HepG2 (cell line): ENCODE measurements around the gene DGKB. TPM values are rescaled to one million over a fixed set of nuclear protein-coding genes. Genes with fewer than 3 reads are reported as not detected.

Experiments
- ATAC-seq: fragments of 200-7000 bp; cut with Tn5 transposase; 3 replicates; pipeline ENCODE4 v1.9.1; 2020; ENCODE audit warnings: mild to moderate bottlenecking, moderate library complexity
- BruUV-seq: library from RNA; stranded (reverse); fragments of 400-500 nt; replicated peaks from 2 replicates; lab custom pipeline; 2021; lab: Mats Ljungman, UMichigan
- CTCF ChIA-PET: fragments of 300-600 bp; formaldehyde crosslinking; extraction: SDS; loops from one replicate; lab custom pipeline; 2021; ENCODE audit warnings: low total read pairs, inconsistent platforms, low intra/inter-chr PET ratio; lab: Yijun Ruan, JAX
- POLR2A ChIA-PET: fragments of 350-600 bp; sonication (Branson Sonifier 250); formaldehyde crosslinking; loops from one replicate; lab custom pipeline; 2020; ENCODE audit warnings: antibody characterized with exemption, inconsistent platforms; lab: Yijun Ruan, JAX
- DNase-seq: peaks from one replicate; pipeline ENCODE4 v3.0.0-alpha.2; 2015; ENCODE audit warnings: low spot score
- FAIRE-seq: peaks from 3 replicates; lab custom pipeline; 2011; peaks lifted over from hg19 to GRCh38; lab: Jason Lieb, UNC
- H2AFZ ChIP-seq: one replicate; pipeline ENCODE4 v1.6.1; 2011; ENCODE audit warnings: low read length, inconsistent platforms
- H3K27ac ChIP-seq: fragments of 300-600 bp; 3 replicates; pipeline ENCODE4 v1.8.0; 2011; ENCODE audit warnings: mixed run types, mild to moderate bottlenecking, mixed read lengths, low read length, inconsistent platforms; ENCODE audit not compliant: insufficient read depth; ENCODE audit errors: extremely low read length
- H3K27me3 ChIP-seq, 2 experiments: fragments of 200-600 bp in 1 of 2; 2 replicates in 1 of 2; 3 replicates in 1 of 2; pipeline versions ENCODE4 v1.6.0 to v1.8.0; 2011; ENCODE audit warnings: low read length in 2 of 2, mild to moderate bottlenecking in 2 of 2, moderate library complexity in 2 of 2, inconsistent platforms in 1 of 2; ENCODE audit not compliant: insufficient read depth in 2 of 2, control insufficient read depth in 1 of 2
- H3K36me3 ChIP-seq, 2 experiments: fragments of 200-600 bp in 1 of 2; replicated peaks in 1 of 2; 2 replicates in 1 of 2; 3 replicates in 1 of 2; pipeline versions ENCODE4 v1.5.1 to v1.8.0; 2011; ENCODE audit warnings: low read length in 2 of 2, inconsistent platforms in 1 of 2; ENCODE audit not compliant: insufficient read depth in 2 of 2, control insufficient read depth in 1 of 2
- H3K4me1 ChIP-seq: 2 replicates; pipeline ENCODE4 v1.5.1; 2012; ENCODE audit warnings: low read length, inconsistent platforms; ENCODE audit not compliant: insufficient read depth
- H3K4me2 ChIP-seq: 2 replicates; pipeline ENCODE4 v1.6.0; 2011; ENCODE audit warnings: low read depth, low read length, inconsistent platforms
- H3K4me3 ChIP-seq, 3 experiments: fragments of 200-600 bp in 1 of 3; sonication (generic), shearing (Covaris generic) in 1 of 3; replicated peaks in 1 of 3; 2 replicates each; pipeline ENCODE4 v1.5.1; 2011 to 2016; ENCODE audit warnings: low read length in 3 of 3, inconsistent platforms in 2 of 3, low read depth in 2 of 3, mild to moderate bottlenecking in 2 of 3, control low read depth in 1 of 3, mixed read lengths in 1 of 3; ENCODE audit not compliant: insufficient read depth in 1 of 3
- H3K79me2 ChIP-seq: one replicate; pipeline ENCODE4 v1.6.1; 2011; ENCODE audit warnings: low read length, inconsistent platforms; ENCODE audit not compliant: insufficient read depth
- H3K9ac ChIP-seq: 2 replicates; pipeline ENCODE4 v1.6.0; 2011; ENCODE audit warnings: mild to moderate bottlenecking, low read depth, low read length, inconsistent platforms; ENCODE audit not compliant: insufficient read depth
- H3K9me3 ChIP-seq: 2 replicates; pipeline ENCODE4 v1.5.1; 2012; ENCODE audit warnings: mild to moderate bottlenecking, low read length
- H4K20me1 ChIP-seq: 2 replicates; pipeline ENCODE4 v1.6.0; 2011; ENCODE audit warnings: inconsistent platforms, mild to moderate bottlenecking, low read length, moderate library complexity; ENCODE audit not compliant: insufficient read depth
- ARNT ChIP-seq: fragments of 450-650 bp; IDR thresholded peaks from 2 replicates; pipeline ENCODE4 v1.6.1; 2017
- ATF7 ChIP-seq, 2 experiments: fragments of 450-650 bp in 1 of 2; sonication (generic) in 1 of 2; formaldehyde crosslinking in 1 of 2; IDR thresholded peaks; 2 replicates each; pipeline versions ENCODE4 v1.4.0 to v1.6.1; 2016 to 2020; ENCODE audit warnings: antibody characterized with exemption in 1 of 2, mild to moderate bottlenecking in 1 of 2, missing genetic modification reagents in 1 of 2
- GLI4 ChIP-seq: sonication (generic); formaldehyde crosslinking; IDR thresholded peaks from 2 replicates; pipeline ENCODE4 v1.5.1; 2020; ENCODE audit warnings: missing genetic modification reagents, mild to moderate bottlenecking, moderate library complexity, borderline replicate concordance
- HOXD1 ChIP-seq: sonication (generic); formaldehyde crosslinking; IDR thresholded peaks from 2 replicates; pipeline ENCODE4 v1.5.0; 2020; ENCODE audit warnings: missing genetic modification reagents
- IRX3 ChIP-seq: sonication (generic); formaldehyde crosslinking; IDR thresholded peaks from 2 replicates; pipeline ENCODE4 v1.8.1; 2023; ENCODE audit warnings: mild to moderate bottlenecking, low read depth, missing genetic modification reagents, borderline replicate concordance
- KDM4B ChIP-seq: sonication (generic); formaldehyde crosslinking; IDR thresholded peaks from 2 replicates; pipeline ENCODE4 v1.4.0; 2020; ENCODE audit warnings: missing genetic modification reagents
- KLF6 ChIP-seq: IDR thresholded peaks from 2 replicates; pipeline ENCODE4 v1.8.0; 2016; ENCODE audit warnings: missing biosample characterization, missing genetic modification reagents
- KMT2A ChIP-seq: sonication (generic); formaldehyde crosslinking; IDR thresholded peaks from 2 replicates; pipeline ENCODE4 v1.4.0; 2020; ENCODE audit warnings: missing genetic modification reagents
- POLR2AphosphoS5 ChIP-seq: IDR thresholded peaks from 2 replicates; pipeline ENCODE4 v1.6.1; 2012; ENCODE audit warnings: low read depth, low read length
- RAD21 ChIP-seq: fragments of 450-650 bp; formaldehyde crosslinking; IDR thresholded peaks from 2 replicates; pipeline ENCODE4 v1.5.0; 2020; ENCODE audit warnings: mild to moderate bottlenecking
- RBAK ChIP-seq: sonication (generic); formaldehyde crosslinking; IDR thresholded peaks from 2 replicates; pipeline ENCODE4 v1.5.1; 2020; ENCODE audit warnings: mild to moderate bottlenecking, missing genetic modification reagents
- SOX5 ChIP-seq: IDR thresholded peaks from 2 replicates; pipeline ENCODE4 v1.6.1; 2016; ENCODE audit warnings: borderline replicate concordance
- SP4 ChIP-seq: sonication (generic); formaldehyde crosslinking; IDR thresholded peaks from 2 replicates; pipeline ENCODE4 v1.8.1; 2023; ENCODE audit warnings: mild to moderate bottlenecking, missing genetic modification reagents
- STAG1 ChIP-seq: sonication (generic); formaldehyde crosslinking; IDR thresholded peaks from 2 replicates; pipeline ENCODE4 v1.4.0; 2020; ENCODE audit warnings: missing genetic modification reagents
- TP53 ChIP-seq: sonication (generic); formaldehyde crosslinking; conservative IDR thresholded peaks from 2 replicates; pipeline ENCODE4 v1.4.0; 2020; ENCODE audit warnings: missing genetic modification reagents
- ZBTB7A ChIP-seq: sonication (generic); formaldehyde crosslinking; IDR thresholded peaks from 2 replicates; pipeline ENCODE4 v1.8.0; 2022; ENCODE audit warnings: mild to moderate bottlenecking, missing genetic modification reagents
- ZNF446 ChIP-seq: sonication (generic); formaldehyde crosslinking; IDR thresholded peaks from 2 replicates; pipeline ENCODE4 v1.5.0; 2020; ENCODE audit warnings: mild to moderate bottlenecking, missing genetic modification reagents
- ZNF496 ChIP-seq: sonication (generic); formaldehyde crosslinking; IDR thresholded peaks from 2 replicates; pipeline ENCODE4 v1.8.1; 2023; ENCODE audit warnings: mild to moderate bottlenecking, moderate library complexity, missing genetic modification reagents; ENCODE audit not compliant: insufficient replicate concordance
- ZNF772 ChIP-seq: sonication (generic); formaldehyde crosslinking; IDR thresholded peaks from 2 replicates; pipeline ENCODE4 v1.5.0; 2020; ENCODE audit warnings: mild to moderate bottlenecking, missing genetic modification reagents
- ZNF891 ChIP-seq: sonication (generic); formaldehyde crosslinking; IDR thresholded peaks from 2 replicates; pipeline ENCODE4 v1.5.0; 2020; ENCODE audit warnings: mild to moderate bottlenecking, missing genetic modification reagents
- WGBS: methylation state at CpG from one replicate; pipeline ENCODE4 v1.1.6; 2017; ENCODE audit warnings: low lambda C conversion rate; 5-methylcytosine and 5-hydroxymethylcytosine counted together
- in situ Hi-C: cut with HindIII; loops from 2 replicates; pipeline ENCODE4 v1.10.0; 2017; ENCODE audit warnings: low pct_unique_long_range_greater_than_20kb; ENCODE audit not compliant: extremely low pct_ligation_motif_present
- intact Hi-C: fragments of 100-400 bp; cut with micrococcal nuclease; formaldehyde crosslinking; loops from one replicate; pipeline ENCODE4 v1.10.0; 2022; ENCODE audit not compliant: unreplicated experiment
- polyA plus RNA-seq, 8 experiments: library from polyadenylated mRNA; depleted of rRNA in 3 of 8; stranded (reverse) in 7 of 8; unstranded in 1 of 8; fragments of >200 nt; fragmentation: Illumina TruSeq in 4 of 8; extraction: Trizol in 4 of 8; gene quantifications; 2 replicates each; pipeline versions ENCODE4 v1.2.1 to v1.2.3, GENCODE V29; 2011 to 2016; ENCODE audit warnings: low read depth in 4 of 8, missing spikeins in 1 of 8, mixed read lengths in 1 of 8; ENCODE audit not compliant: insufficient read depth in 1 of 8
- total RNA-seq, 5 experiments: library from RNA; depleted of rRNA; stranded (reverse); fragments of >200 nt; fragmentation: Illumina TruSeq; extraction: Trizol; gene quantifications; 2 replicates each; pipeline ENCODE4 v1.2.3, GENCODE V29; 2016; ENCODE audit warnings: low read depth in 1 of 5
- TF ChIP-seq, protein P1 (sequence below): sonication (generic); formaldehyde crosslinking; IDR thresholded peaks from 2 replicates; pipeline ENCODE4 v1.5.1; 2020; ENCODE audit warnings: missing genetic modification reagents, mild to moderate bottlenecking, borderline replicate concordance
- TF ChIP-seq, protein P2 (sequence below): sonication (generic); formaldehyde crosslinking; IDR thresholded peaks from 2 replicates; pipeline ENCODE4 v1.4.0; 2020; ENCODE audit warnings: missing genetic modification reagents

The DGKB gene
- total and polyA plus RNA-seq, 2 of the 13 experiments (the other 11 are each of a cell fraction or from before 2014, with no cell fraction given), result not detected

DNA sequence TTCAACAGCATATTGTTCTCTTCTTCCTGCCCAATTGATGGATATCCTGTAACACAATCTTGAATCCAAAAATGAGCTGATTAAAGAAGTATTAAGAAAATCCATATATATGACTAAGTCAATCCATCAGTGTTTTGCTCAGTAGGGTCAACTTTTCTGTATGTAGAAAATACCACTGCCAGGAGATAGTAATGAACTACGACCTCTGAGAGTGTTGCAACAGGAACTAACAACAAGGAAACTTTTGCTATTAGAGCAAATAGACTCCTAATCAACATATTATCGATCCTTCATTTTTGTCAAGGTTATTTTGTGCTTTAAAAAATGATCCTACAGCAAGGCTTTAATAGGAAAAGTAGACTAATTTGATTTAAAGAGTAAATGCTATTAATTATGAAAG, 507.8 kb downstream of the DGKB start:
- FAIRE-seq, result no peak

DNA sequence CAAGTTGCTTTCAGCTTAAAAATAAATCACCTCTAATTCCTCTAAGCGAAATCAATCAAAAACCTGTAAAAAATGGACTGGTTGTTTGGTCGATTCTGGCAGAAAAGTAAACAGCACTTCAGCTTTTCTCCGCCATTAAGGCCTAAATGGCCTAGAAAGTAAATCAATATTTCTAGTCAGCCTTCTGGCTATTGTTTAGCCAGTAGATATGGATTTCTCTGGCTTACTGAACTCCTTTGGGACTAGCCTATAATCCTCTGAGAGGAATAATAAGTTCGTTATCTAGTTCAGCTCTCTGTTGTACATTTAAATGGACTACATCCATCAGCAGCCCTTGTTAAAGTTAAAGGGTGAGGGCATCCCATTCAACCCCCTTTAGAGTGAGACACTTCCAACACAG, 513.0 kb downstream of the DGKB start:
- no peak for ATAC-seq
- no peak for TF ChIP-seq KLF6 (CRISPR knock-in tag)
- TF ChIP-seq, protein P1, sequence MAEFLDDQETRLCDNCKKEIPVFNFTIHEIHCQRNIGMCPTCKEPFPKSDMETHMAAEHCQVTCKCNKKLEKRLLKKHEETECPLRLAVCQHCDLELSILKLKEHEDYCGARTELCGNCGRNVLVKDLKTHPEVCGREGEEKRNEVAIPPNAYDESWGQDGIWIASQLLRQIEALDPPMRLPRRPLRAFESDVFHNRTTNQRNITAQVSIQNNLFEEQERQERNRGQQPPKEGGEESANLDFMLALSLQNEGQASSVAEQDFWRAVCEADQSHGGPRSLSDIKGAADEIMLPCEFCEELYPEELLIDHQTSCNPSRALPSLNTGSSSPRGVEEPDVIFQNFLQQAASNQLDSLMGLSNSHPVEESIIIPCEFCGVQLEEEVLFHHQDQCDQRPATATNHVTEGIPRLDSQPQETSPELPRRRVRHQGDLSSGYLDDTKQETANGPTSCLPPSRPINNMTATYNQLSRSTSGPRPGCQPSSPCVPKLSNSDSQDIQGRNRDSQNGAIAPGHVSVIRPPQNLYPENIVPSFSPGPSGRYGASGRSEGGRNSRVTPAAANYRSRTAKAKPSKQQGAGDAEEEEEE (CRISPR knock-in tag), result no peak
- no peak for TF ChIP-seq TP53
- no peak for TF ChIP-seq ZNF772 (CRISPR knock-in tag)
- no peak for TF ChIP-seq KMT2A (CRISPR knock-in tag)
- TF ChIP-seq ARNT, result no peak
- no peak for TF ChIP-seq HOXD1
- TF ChIP-seq KDM4B (CRISPR knock-in tag), result no peak
- no peak for TF ChIP-seq SP4
- no peak for TF ChIP-seq RAD21 (CRISPR knock-in tag)
- no peak for TF ChIP-seq ZBTB7A (CRISPR knock-in tag)
- no peak for TF ChIP-seq STAG1 (CRISPR knock-in tag)
- no peak for TF ChIP-seq ZNF496
- TF ChIP-seq, protein P2, sequence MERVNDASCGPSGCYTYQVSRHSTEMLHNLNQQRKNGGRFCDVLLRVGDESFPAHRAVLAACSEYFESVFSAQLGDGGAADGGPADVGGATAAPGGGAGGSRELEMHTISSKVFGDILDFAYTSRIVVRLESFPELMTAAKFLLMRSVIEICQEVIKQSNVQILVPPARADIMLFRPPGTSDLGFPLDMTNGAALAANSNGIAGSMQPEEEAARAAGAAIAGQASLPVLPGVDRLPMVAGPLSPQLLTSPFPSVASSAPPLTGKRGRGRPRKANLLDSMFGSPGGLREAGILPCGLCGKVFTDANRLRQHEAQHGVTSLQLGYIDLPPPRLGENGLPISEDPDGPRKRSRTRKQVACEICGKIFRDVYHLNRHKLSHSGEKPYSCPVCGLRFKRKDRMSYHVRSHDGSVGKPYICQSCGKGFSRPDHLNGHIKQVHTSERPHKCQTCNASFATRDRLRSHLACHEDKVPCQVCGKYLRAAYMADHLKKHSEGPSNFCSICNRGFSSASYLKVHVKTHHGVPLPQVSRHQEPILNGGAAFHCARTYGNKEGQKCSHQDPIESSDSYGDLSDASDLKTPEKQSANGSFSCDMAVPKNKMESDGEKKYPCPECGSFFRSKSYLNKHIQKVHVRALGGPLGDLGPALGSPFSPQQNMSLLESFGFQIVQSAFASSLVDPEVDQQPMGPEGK (CRISPR knock-in tag), result no peak
- no peak for TF ChIP-seq ZNF446 (CRISPR knock-in tag)
- TF ChIP-seq ZNF891, result no peak

More for the DNA sequence above, 507.8 kb downstream of the DGKB start:
- CTCF ChIA-PET, result no interaction called here
- Histone ChIP-seq H3K9ac (no peak overlapping the region), H3K4me3 (no peak overlapping the region), H3K9me3 (peaks cover 75% of the 10 kb centered on the region), H3K36me3 (no peaks in the 10 kb centered on the region), H2AFZ (no peak overlapping the region), H3K27ac (no peak overlapping the region), H3K4me2 (no peak overlapping the region), H3K4me1 (no peaks in the 10 kb centered on the region)
- ATAC-seq, result no peak
- POLR2A ChIA-PET, result no interaction called here
- no TSS peak for BruUV-seq
- intact Hi-C loops, result no loop called here
- in situ Hi-C loops, result no loop called here
- WGBS, result 0% methylated on average over 2 of the region's 2 CpGs
- TF ChIP-seq POLR2AphosphoS5 (no peak), IRX3 (CRISPR knock-in tag) (no peak), ATF7 (IDR thresholded peaks at IDR 0.05) (no peak), ATF7 (CRISPR knock-in tag; IDR thresholded peaks at IDR 0.05) (no peak), KLF6 (CRISPR knock-in tag) (no peak), SOX5 (CRISPR knock-in tag) (no peak), GLI4 (CRISPR knock-in tag) (no peak), RBAK (CRISPR knock-in tag) (no peak)
- TF ChIP-seq, all 625 proteins: peak for 0
- no peak for DNase-seq
- no peaks in the 10 kb centered on the region for H3K79me2 ChIP-seq
- no peaks in the 10 kb centered on the region for H4K20me1 ChIP-seq
- H3K27me3 ChIP-seq, result no peaks in the 10 kb centered on the region

More for the DNA sequence above, 513.0 kb downstream of the DGKB start:
- no peak overlapping the region for H3K9ac ChIP-seq
- H3K9me3 ChIP-seq, result peaks cover 79% of the 10 kb centered on the region
- in situ Hi-C loops, result no loop called here
- no peak overlapping the region for H3K4me2 ChIP-seq
- no peak overlapping the region for H3K4me3 ChIP-seq
- intact Hi-C loops, result no loop called here
- ChIA-PET POLR2A (no interaction called here), CTCF (no interaction called here)
- no peaks in the 10 kb centered on the region for H4K20me1 ChIP-seq
- no TSS peak for BruUV-seq
- FAIRE-seq (no peak), DNase-seq (no peak)
- H3K27ac ChIP-seq, result no peak overlapping the region
- WGBS, result 3% methylated on average over 4 of the region's 4 CpGs
- H3K4me1 ChIP-seq, result no peaks in the 10 kb centered on the region
- no peaks in the 10 kb centered on the region for H3K27me3 ChIP-seq
- H3K36me3 ChIP-seq, result no peaks in the 10 kb centered on the region
- no peak overlapping the region for H2AFZ ChIP-seq
- H3K79me2 ChIP-seq, result no peaks in the 10 kb centered on the region
